Endometrial microvascular endothelial cells (primary cell): ENCODE data around the gene ATP4A. TPM values are rescaled to one million over a fixed set of nuclear protein-coding genes. Genes with fewer than 3 reads are reported as not detected.

Experiments used
- in situ Hi-C: cut with HindIII; loops from 2 replicates; pipeline ENCODE4 v1.10.0; 2017; ENCODE audit warnings: low sequenced_read_pairs, low pct_unique_long_range_greater_than_20kb; ENCODE audit errors: inconsistent ontology term
- total RNA-seq: library from RNA; depleted of rRNA; stranded (reverse); fragments of >200 nt; gene quantifications from one replicate; pipeline ENCODE4 v1.2.3, GENCODE V29; 2015; ENCODE audit errors: inconsistent ontology term

Gene ATP4A
- total RNA-seq, 1 donor from 2014 or later, result not detected

DNA sequence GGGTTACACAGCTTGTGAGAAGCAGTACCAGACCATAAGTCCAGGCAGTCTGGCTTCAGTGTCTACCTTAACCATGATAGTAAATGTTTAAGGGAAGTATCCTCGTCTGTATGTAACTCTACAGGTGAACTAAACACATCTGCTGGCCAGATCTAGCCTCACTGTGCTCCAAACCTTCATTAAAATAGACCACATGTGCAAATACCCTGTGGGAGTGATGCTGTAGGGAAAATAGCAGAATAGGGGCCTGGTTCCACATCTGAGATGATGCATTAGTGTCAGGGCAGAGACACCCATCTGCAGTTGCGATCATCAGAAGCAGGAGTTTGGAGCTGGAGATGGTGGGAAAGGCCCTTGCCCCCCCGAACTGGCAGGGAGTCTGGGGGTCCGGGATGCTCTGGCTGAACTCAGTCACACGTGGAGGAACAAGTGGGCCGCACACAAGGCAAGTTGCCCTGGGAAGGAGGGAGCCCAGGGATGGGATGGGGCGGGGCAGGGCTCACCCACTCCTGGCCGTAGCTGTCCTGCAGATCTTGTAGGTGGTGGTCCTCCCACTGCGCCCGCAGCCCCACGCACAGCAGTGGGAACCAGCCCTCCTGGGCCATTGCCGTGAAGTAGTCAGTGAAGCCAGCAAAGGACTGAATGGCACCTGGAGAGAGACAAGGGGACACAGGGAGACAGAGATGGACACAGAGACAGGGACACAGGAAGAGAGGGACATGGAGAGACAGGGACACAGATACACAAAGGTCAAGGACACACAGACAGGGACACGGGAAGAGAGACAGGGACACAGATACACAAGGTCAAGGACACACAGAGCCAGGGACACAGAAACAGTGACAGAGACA, 10.7 kb downstream of the ATP4A start:
- in situ Hi-C loops, result no loop called here

DNA sequence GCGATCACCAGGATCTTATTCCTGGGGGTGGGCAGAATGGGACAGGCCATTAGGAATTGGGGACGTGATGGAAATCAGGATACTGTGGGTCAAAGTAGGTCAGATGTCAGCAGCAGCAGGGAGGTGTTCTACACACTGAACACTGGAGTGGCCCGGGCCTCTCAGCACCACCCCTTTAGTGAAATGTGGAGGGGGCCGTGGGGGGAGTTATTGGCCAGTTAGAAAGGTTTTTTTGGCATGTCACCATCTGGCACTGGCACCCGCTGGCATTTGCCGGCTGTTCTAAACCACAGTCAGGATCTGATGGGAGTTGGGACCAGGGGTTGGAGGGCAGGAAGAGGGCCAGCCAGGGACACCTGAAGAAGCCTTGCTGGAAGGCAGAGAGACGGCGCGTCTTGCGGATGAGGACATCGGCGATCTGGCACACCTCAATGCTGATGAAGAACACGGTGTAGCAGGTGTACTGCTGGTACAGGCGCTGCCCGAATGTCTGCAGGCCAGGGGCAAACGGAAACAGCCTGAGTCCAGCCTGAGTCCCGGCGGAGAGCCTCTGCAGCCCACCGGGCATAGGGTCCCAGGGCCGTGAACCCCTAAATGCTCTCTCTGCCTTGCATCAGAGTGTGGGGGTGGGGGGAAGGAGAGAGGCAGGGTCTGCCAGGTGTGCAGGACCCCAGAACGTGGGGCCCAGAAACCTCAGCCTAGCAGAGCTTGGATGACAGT, 12.2 kb downstream of the ATP4A start:
- in situ Hi-C loops, result no loop called here

DNA sequence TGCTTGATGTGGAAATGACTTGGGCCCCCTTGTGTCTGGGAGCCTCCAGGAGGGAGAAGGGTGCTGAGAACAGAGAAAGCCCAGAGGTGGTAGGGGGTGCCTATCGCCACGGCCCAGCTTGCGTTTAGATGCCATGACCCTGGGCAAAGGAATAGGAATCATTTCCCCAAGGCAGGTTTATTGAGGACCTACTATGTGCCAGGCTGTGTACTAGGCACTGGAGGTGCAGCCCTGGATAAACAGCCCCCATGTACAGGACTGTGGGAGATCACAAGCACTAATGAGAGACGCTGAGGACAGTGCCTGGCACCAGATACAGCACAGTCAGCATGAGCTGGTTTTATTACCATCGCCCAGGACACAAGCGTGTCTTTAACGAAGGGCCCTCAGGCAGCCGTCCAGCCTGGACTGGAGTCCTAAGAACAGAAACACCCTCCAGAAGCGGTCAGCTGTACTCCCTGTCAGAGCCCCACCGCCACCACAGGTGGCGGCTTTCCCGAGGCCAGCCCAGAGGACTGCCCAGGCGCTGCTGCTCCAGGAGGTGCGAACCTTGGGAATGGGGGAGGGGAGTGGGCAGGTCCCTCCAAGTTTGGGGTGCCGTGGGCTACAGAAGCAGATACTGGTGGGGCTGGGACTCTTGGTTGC, 13.5 kb downstream of the ATP4A start:
- in situ Hi-C loops, result no loop called here

DNA sequence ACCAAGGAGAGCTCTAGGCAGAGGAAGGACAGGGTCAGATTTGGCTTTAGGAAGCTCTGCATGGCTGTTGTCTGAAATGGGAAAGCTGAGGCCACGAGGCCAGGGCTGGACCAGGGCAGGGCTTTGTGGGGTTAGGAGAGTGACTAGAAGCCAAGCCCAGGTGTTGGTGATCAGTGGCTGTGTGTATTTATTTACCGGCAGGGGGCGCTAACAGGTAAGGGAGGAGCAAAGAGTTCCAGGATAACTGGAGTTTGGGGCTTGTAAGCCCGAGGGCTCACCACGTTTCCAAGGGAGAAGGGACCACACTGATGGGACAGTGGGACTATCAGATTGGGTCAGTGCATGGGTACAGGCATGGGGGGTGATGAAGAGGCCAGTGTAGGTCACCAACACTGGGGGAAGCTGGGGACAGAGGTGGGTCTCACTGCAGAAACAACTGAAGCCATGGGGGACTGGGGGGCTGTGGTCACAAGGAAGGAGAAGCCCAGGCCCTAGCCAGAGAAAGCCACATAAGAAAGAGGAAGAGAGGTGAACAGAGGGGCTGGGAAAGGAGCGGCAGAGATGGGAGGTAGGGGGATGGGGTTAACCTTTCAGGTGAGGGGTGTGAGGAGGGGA, 14.2 kb downstream of the ATP4A start:
- in situ Hi-C loops, result no loop called here

DNA sequence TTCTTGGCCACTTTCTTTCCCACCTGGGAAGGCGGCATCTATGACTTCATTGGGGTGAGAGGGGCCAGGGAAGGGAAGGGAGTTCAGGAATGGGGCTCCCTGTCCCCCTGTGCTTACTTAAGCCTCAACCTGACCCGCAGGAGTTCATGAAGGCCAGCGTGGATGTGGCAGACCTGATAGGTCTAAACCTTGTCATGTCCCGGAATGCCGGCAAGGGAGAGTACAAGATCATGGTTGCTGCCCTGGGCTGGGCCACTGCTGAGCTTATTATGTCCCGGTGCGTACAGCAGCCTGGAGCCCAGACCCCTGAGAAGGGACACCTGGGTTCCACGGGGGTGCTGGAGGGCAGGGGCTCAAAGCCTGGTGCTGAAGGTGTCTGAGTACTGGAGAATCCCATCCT, 16.9 kb downstream of the ATP4A start:
- in situ Hi-C loops, result no loop called here

DNA sequence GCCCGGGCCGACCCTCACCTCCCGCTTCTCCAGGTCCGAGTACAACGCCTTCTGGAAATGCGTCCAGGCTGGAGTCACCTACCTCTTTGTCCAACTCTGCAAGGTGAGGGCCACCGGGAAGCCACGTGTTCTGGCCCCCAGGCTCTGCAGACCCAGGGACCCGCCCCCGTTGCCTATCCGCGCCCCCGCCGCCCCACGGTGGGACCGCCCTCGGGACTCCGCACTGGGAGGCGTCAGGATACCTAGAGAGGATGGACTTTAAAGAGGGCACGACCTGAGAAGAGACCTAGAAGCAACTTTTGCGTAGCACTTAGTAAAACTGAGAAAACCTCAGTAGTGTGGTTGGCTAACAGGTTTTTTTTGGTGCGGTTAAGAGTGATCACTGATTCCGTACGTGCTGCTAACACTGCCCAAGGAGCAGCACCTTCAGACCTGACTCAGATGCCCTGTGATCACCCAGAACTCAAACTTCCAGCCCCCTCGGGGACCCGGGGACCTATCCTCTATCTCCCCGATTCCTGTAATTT, 17.5 kb downstream of the ATP4A start:
- in situ Hi-C loops, result no loop called here

DNA sequence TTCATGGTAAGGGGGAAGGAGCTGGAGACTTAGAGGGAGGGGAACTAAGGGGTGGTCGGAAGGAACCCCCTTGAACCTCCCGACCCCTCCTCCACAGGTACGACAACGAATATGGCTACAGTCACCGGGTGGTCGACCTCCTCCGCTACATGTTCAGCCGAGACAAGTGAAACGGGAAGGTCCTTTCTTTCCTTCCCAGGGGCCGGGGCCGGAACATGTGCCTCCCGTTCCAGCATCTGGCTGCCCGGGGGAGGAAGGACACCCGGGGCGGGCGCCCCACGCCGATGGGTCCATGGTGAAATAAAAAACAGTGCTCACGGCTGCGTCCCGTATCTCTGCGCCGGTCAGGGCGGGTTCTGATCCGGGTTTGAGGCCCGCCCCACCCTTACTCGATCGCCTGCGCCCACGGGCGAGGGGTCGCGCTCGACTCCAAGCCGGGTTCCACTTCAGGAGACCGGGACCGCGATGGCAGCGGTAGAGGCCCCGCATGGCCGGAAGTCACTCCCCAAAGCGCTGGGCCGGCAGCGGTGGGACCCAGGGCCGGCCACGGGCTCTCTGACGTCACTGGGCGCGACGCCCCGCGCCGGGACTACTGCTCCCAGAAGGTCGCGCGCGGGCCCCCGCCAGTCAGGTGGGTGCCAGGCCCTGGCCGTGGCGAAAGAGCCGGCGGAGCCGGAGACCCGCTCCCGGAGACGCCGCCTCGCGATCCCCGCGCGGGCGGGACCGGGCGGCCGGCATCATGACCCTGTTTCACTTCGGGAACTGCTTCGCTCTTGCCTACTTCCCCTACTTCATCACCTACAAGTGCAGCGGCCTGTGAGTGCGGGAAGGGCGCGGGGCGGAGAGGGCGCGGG, 18.2 kb downstream of the ATP4A start, which contains the start of gene TMEM147:
TSS of gene TMEM147 (plus strand) at position 626 of the 854 bp plus-strand sequence. CDS start at position 740, 114 bp downstream.
- in situ Hi-C loops, result no loop called here

DNA sequence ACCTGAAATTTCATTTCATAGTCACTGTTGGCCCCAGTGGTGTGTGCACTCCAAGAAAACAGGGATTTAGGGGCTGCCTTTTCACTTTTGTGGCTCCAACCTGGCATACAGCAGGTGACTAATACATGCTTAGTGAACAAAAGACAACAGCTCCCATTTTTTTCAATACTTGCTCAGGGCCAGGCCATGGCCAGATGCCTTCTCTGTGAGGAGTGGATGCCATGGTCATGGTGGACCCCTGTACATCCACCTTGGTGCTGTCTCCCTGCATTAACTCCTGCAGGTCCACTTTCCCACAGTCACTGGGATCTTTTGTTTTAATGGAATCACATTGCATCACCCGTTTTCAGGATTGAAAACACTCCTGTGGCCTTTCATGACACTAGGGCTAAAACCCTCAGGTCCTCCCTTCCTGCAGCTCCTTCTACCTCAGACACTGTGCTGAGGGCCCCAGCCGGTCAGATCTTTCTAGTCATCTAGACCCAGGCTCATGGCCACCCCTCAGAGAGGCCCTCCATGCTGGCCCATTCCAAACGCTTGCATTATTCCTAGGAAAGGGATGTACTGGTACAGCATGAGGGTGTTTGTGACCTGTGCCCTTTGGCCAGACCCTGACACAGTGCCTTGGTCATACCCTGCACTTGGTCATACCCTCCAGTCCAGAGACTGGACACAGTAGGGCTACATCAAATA, 19.2 kb downstream of the ATP4A start:
- in situ Hi-C loops, result no loop called here

DNA sequence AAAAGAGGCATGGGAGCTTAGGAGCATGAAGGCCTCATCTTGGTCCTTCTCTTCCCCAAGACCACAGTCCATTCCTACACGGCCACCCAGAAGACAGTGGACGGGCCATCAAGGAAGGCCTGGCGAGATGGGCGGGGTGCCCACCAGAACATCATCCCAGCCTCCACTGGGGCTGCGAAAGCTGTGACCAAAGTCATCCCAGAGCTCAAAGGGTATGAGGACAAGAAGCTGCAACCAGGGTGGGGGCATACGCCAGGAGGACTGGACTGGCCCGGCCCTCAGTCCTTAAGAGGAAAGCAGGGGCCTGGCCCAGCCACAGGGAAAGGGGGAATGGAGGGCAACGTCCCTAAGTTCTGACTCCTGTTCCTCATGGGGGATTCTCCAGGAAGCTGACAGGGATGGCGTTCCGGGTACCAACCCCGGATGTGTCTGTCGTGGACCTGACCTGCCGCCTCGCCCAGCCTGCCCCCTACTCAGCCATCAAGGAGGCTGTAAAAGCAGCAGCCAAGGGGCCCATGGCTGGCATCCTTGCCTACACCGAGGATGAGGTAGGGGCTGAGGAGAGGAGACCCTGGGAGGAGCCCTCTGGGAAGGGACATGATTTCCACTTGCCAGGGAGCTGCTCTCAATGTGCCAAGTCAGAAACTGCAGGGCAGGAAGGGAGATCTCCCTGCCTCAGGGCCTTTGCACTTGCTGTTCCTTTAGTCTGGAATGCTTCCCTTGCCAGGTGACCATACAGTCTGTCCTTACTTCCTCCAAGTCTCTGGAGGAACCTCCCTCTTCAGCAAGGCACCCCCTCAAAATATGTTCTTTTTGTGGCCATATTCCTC, 20.0 kb downstream of the ATP4A start:
- in situ Hi-C loops, result no loop called here

DNA sequence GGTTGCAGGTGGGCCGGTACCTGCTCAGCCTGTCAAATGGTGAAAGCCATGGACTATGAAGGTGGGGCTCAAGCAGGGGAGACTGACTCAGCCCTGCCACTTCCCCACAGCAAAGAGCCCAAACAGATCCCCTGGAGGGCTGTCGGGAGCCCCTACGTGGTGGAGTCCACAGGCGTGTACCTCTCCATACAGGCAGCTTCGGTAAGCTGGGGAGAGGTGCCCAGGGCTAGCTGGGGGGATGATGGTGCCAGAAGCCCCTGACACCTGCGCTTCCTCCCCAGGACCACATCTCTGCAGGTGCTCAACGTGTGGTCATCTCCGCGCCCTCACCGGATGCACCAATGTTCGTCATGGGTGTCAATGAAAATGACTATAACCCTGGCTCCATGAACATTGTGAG, 21.2 kb downstream of the ATP4A start:
- in situ Hi-C loops, result no loop called here

DNA sequence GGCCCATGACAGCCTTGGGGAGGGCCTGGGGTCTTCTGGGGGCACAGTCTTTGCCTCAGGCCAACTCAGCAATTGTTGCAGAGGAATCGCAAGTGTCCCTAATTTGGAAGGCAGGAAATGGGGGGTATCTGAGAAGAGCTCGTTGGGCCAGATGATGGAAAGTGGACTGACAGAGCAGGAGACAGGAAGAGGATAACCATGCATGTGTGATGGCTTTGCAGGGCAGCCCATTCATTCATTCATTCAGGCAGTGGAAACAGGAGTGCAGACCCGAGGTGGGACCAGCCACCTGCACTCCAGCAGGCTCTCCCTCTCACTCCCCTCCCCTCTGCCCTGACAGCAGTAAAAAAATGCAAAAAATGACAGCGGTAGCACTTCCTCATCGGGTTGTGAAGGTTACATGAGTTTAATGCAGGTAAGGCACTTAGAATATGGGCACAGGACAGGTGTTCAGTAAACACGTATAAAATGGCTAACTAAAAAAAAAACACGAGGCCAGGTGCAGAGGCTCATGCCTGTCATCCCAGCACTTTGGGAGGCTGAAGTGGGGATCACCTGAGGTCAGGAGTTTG, 23.0 kb downstream of the ATP4A start:
- in situ Hi-C loops, result no loop called here

DNA sequence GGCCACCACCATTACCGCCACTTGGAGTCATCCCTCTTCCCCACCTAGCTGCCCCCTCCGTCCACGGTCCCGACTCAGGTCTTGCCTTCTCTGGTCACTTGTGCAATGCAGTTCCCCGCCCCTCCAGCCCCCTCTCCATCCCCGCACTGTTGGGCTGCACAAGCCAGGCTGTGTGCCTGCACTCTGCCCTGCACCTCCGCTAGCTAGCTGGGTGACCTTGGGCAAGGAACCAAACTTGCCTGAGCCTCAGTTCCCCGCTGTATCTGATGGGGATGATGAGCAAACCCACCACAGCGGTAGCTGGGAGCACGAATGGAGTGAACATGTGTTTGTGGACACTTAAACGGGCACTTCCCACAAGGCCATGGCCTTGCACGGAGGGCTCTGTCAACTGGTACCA, 23.6 kb downstream of the ATP4A start:
- in situ Hi-C loops, result no loop called here

DNA sequence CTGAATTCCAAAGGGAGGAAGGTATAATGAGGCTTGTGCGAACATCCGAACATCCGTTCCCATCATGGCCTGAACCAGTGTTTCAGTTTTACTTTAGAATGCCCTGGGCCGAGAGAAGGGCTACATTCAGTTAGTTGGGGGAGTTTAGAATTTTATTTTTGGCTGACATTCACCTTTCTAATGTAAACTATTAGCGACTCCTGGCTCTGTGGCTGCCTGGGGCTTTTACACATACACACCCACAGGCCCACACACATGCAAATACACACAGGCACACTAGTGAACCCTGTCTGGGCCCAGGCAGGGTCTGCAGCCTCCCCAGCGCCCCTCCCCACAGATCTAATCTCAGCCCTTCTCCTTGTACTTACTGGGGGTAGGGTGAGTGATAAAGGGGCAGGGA, 24.1 kb downstream of the ATP4A start:
- in situ Hi-C loops, result no loop called here

DNA sequence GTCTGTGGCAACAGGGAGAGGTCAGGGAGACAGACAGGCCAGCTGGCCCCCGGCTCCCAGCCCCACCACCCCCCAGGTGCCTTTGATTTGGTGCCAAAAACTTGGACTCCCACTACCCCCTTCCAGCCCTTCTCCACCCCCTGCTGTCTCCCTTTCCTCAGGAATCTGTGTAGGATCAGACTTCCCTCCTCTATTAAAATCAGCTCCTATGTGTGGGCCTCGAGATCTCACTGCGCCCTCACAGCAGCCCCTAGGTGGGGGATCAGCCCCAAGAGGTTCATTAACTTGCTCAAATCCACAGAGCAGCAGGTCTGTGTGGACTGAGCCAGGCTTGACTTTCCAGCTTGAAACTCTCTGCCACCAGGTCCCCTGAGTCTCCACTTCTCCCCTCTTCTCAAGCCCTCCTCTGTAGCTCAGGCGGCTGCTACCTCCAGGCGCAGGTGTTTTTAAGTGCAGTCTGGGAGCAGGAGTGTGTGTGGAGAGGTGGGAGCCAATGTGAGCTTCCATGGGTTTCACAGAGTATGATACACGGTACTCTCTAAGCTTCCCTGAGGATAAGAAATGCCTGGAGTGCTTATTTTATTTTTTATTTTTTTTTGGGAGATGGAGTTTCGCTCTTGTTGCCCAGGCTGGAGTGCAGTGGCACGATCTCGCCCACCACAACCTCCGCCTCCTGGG, 28.5 kb downstream of the ATP4A start:
- in situ Hi-C loops, result no loop called here

DNA sequence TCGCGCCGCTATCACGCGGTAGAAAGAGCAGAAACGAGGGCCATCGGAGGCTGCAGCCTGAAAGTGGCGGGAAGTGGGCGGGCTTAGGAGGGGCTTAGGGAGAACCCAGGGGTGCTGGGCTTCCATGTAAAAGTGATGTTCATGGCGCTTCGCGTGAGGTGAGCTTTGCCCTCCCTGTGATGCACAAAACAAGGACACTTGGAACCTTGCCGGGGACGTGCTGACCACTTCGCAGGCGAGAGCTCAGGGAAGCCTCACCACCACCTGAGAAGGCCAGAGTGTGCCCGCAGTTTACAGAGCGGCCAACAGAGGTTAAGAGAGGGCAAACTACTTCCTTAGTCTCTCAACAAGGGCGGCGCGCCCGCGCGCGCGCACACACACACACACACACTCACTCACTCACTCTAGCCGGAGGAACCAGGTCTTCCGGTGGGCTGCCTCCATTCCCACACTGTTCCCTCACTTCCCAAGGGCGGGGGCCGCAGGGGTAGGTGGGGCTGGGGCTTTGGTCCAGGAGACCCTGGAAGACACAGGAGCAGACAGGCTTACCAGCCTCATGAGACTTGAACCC, 29.6 kb downstream of the ATP4A start:
- in situ Hi-C loops, result no loop called here
